Heart right ventricle (tissue), 16 donors: Measurements from ENCODE around the gene RAB6B. TPM values are rescaled to one million over a fixed set of nuclear protein-coding genes. Genes with fewer than 3 reads are reported as not detected.

ENCODE experiments used
- ATAC-seq, 8 donors: fragments of 200-7000 bp; cut with Tn5 transposase; one replicate each; pipeline ENCODE4 v1.9.1; 2020; ENCODE audit warnings: mild to moderate bottlenecking in 8 of 8, moderate library complexity in 8 of 8, moderate number of reproducible peaks in 1 of 8
- DNase-seq, 2 donors: peaks; one replicate each; pipeline ENCODE4 v3.0.0-alpha.2; 2020
- H3K27ac ChIP-seq, 10 donors: fragments of 200-600 bp; sonication (generic) in 2 of 10; one replicate each; pipeline versions ENCODE4 v1.5.0 to v1.8.0; 2020 to 2022; ENCODE audit warnings: mild to moderate bottlenecking in 3 of 10
- H3K27me3 ChIP-seq, 7 donors: fragments of 200-600 bp; one replicate each; pipeline ENCODE4 v1.8.0; 2021 to 2022; ENCODE audit warnings: mild to moderate bottlenecking in 2 of 7
- H3K36me3 ChIP-seq, 9 donors: fragments of 200-600 bp; sonication (generic) in 1 of 9; one replicate each; pipeline versions ENCODE4 v1.5.0 to v1.8.0; 2020 to 2022; ENCODE audit warnings: mild to moderate bottlenecking in 2 of 9
- H3K4me1 ChIP-seq, 9 donors: fragments of 200-600 bp; sonication (generic) in 1 of 9; one replicate each; pipeline versions ENCODE4 v1.5.0 to v1.8.0; 2020 to 2022; ENCODE audit warnings: mild to moderate bottlenecking in 4 of 9
- H3K4me3 ChIP-seq, 10 donors: fragments of 200-600 bp; sonication (generic) in 2 of 10; one replicate each; pipeline versions ENCODE4 v1.5.0 to v1.8.0; 2020 to 2022; ENCODE audit warnings: mild to moderate bottlenecking in 7 of 10, moderate library complexity in 2 of 10
- H3K9me3 ChIP-seq, 11 donors: fragments of 200-600 bp in 10 of 11; sonication (generic) in 2 of 11; one replicate each; pipeline versions ENCODE4 v1.5.0 to v1.8.0; 2013 to 2022; ENCODE audit warnings: mild to moderate bottlenecking in 2 of 11, control low read depth in 1 of 11, moderate library complexity in 1 of 11
- WGBS, 2 donors: extraction: QIAGEN DNeasy Blood & Tissue Kit; methylation state at CpG; one replicate each; pipeline ENCODE4 v1.1.7; 2013; ENCODE audit warnings: inconsistent platforms in 1 of 2; 5-methylcytosine and 5-hydroxymethylcytosine counted together
- intact Hi-C, 10 donors: fragments of 100-400 bp; cut with DNase I; formaldehyde crosslinking; loops; one replicate each; pipeline versions ENCODE4 v1.11.1 to v1.14.2; 2022
- polyA plus RNA-seq, 2 donors: library from polyadenylated mRNA; stranded (reverse); fragments of 200-250 nt; gene quantifications; one replicate each; pipeline ENCODE4 v1.2.3, GENCODE V29; 2013
- total RNA-seq, 10 donors: library from RNA; stranded (reverse); fragmentation: NEBNext Ultra II Directional in 3 of 10; extraction: Animal tissue kit (Norgen Biotek cat#: 25700) in 3 of 10; gene quantifications; one replicate each; pipeline versions ENCODE4 v1.2.1 to v1.2.4, GENCODE V29; 2021 to 2023
- TF ChIP-seq, protein P1 (sequence below), 9 donors: fragments of 200-600 bp; sonication (generic) in 2 of 9; IDR thresholded peaks; one replicate each; pipeline versions ENCODE4 v1.5.0 to v1.8.0; 2021 to 2022; ENCODE audit warnings: antibody characterized with exemption in 9 of 9, mild to moderate bottlenecking in 5 of 9, moderate library complexity in 1 of 9
- donor health status: Arrhythmogenic right ventricular cardiomyopathy.
- donor health status: ischemic (EF 13 %, LVEDD 7.1; RV severe dilation, severe dysfunction).
- donor health status: healthy with polysubstance abuse.
- donor health status: DM: no; HTN: yes; CAD: no.
- donor health status: DM: no; HTN: no; CAD: no.
- donor health status: ischemic (EF 25% LVEDD 6.9; RV normal size, moderate dysfunction).
- donor health status: ischemic (EF 25% LVEDD 5.7; RV mildly dilated, moderate dysfunction).
- donor health status: healthy.
- donor health status: DM: yes; HTN: yes; CAD: no.
- donor health status: Ischemic cardiomyopathy.
- donor health status: ischemic (EF 35%, LVEDD 5.7; RV mildly dilated, moderate dysfunction).
- donor health status: nonischemic (EF 11% LVEDD 7.7; RV severe dilation, severe dysfunction).
- donor health status: DM: yes; HTN: yes; CAD: no.
- donor health status: PGD.
- donor health status: ischemic (EF 29% LVEDD 5.4; RV normal size, mild dysfunction).
- donor health status: nonischemic (EF 23%, LVEDD 6.1; RV moderate dilation, normal function).

The RAB6B gene
- total and polyA plus RNA-seq, 12 donors: 7.0 to 73.8 (median 44.2) TPM

DNA sequence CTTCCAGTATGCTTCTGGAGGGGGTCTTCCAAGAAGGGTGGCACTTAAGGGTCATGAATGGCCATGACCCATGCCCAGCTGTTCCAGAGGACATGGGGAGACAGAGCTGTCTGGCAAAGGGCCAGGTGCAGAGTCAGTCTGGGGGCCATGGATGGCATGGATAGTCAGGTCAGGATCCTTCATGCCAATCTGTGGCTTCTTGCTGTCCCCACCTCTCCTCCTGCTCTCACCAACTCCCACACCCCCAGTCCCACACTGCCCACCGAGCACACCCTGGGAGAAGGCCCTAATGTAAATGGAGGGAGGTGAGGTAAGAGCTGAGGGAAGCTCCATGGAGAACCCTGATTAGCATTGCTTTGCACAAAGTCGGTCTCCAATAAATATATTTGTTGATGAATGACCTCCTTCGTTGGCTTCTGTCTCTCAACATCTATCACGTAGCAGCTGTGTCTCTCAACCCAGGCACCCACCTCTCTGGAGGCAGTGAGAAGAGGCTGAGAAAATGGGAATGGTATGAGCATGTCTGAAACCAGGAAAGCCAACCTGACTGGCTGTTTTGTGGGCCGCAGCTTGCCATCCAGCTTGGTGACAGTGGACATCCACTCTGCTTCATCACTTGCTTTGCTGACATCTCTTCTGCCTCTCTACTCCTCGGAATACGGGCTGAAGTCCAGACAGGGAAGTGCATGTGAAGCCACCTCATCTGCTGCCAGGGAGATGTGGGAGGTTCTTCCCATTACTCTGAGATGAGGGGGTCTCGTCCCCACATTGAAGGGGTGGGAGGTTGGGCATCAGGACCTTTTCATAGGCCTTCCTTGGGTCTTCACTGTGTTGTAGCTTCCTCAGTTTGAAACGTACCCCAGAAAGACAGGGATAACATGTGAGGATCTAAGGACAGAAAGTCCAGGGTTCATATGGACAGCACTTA, 37.7 kb upstream of the RAB6B start:
- TF ChIP-seq, protein P1, sequence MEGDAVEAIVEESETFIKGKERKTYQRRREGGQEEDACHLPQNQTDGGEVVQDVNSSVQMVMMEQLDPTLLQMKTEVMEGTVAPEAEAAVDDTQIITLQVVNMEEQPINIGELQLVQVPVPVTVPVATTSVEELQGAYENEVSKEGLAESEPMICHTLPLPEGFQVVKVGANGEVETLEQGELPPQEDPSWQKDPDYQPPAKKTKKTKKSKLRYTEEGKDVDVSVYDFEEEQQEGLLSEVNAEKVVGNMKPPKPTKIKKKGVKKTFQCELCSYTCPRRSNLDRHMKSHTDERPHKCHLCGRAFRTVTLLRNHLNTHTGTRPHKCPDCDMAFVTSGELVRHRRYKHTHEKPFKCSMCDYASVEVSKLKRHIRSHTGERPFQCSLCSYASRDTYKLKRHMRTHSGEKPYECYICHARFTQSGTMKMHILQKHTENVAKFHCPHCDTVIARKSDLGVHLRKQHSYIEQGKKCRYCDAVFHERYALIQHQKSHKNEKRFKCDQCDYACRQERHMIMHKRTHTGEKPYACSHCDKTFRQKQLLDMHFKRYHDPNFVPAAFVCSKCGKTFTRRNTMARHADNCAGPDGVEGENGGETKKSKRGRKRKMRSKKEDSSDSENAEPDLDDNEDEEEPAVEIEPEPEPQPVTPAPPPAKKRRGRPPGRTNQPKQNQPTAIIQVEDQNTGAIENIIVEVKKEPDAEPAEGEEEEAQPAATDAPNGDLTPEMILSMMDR (IDR thresholded peaks at IDR 0.05): no peak
- intact Hi-C loops: loop anchor here in 8 of 10 donors (5.0 to 10.0 kb wide), 6 partner anchors 101 to 551 kb away; partner anchors contain the start of genes ANAPC13 (in 1 of the 8) and CEP63 (in 1 of the 8)
- Histone ChIP-seq H3K27me3 (peaks cover 0 to 10% (median 0%) of the 10 kb centered on the region in 7 donors), H3K4me1 (peaks cover 0 to 10% (median 7%) of the 10 kb centered on the region in 9 donors), H3K4me3 (no peak overlapping the region), H3K9me3 (no peaks in the 10 kb centered on the region), H3K27ac (no peak overlapping the region), H3K36me3 (no peaks in the 10 kb centered on the region)
- WGBS, 2 donors: 93 to 95% methylated on average over 9 of the region's 9 CpGs
- DNase-seq (peak in 1 of 2 donors; percentile 1), ATAC-seq (no peak)

DNA sequence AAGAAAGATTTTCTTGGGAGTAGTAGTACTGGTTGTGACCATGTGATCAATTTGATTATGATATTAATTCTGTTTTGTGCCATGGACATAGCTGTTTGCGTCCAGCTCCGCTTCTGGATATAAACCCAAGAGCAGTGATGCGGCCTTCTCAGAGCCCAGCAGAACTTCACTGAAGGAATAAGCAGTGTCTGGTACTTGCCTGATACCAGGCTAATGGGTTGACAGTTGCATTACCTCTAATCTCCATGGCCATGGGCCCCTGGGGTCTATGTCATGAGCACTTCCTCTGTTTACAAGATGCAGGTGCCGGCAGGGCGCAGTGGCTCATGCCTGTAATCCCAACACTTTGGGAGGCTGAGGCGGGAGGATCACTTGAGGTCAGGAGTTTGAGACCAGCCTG, 36.3 kb upstream of the RAB6B start:
- H3K4me1 ChIP-seq: peaks cover 3 to 10% (median 7%) of the 10 kb centered on the region in 9 donors
- H3K4me3 ChIP-seq: no peak overlapping the region
- DNase-seq: no peak
- no peaks in the 10 kb centered on the region for H3K36me3 ChIP-seq
- 92 to 96% methylated on average over 6 of the region's 6 CpGs for WGBS, 2 donors
- no peaks in the 10 kb centered on the region for H3K9me3 ChIP-seq
- ATAC-seq: no peak
- H3K27ac ChIP-seq: no peak overlapping the region
- intact Hi-C loops: loop anchor here in 8 of 10 donors (5.0 to 10.0 kb wide), 6 partner anchors 103 to 553 kb away; partner anchors contain the start of genes ANAPC13 (in 1 of the 8) and CEP63 (in 1 of the 8)
- TF ChIP-seq, protein P1 (IDR thresholded peaks at IDR 0.05): no peak
- peaks cover 0 to 10% (median 0%) of the 10 kb centered on the region in 7 donors for H3K27me3 ChIP-seq

DNA sequence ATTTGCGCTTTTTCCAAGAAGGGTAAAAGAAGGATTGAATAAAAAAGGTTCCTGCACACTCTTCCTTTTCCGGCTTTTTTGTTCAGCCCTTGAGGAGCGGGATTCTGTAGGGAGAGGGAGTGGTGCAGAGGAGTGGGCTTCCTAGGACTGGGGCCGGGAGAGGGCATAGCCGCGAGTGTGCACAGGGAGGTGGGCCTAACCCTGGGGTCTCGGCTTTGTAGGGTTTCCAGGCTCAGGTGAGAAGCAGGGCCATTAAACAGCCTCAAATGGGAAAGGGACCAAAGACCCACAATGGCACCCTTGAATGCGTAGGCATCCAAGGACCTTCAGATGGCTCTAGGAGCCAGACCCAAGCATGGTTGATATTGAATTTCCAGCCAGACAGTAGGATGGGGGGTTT, 35.4 kb upstream of the RAB6B start:
- no peak overlapping the region for H3K27ac ChIP-seq
- intact Hi-C loops: loop anchor here in 9 of 10 donors (2.0 to 10.0 kb wide), 8 partner anchors 104 to 554 kb away; partner anchors contain the start of genes ANAPC13 (in 1 of the 9) and CEP63 (in 1 of the 9)
- WGBS, 2 donors: 90 to 96% methylated on average over 8 of the region's 8 CpGs
- ATAC-seq (no peak), DNase-seq (no peak)
- H3K9me3 ChIP-seq: no peaks in the 10 kb centered on the region
- peaks cover 3 to 12% (median 9%) of the 10 kb centered on the region in 9 donors for H3K4me1 ChIP-seq
- no peaks in the 10 kb centered on the region for H3K36me3 ChIP-seq
- H3K27me3 ChIP-seq: peaks cover 0 to 10% (median 0%) of the 10 kb centered on the region in 7 donors
- TF ChIP-seq, protein P1 (IDR thresholded peaks at IDR 0.05): no peak
- no peak overlapping the region for H3K4me3 ChIP-seq

DNA sequence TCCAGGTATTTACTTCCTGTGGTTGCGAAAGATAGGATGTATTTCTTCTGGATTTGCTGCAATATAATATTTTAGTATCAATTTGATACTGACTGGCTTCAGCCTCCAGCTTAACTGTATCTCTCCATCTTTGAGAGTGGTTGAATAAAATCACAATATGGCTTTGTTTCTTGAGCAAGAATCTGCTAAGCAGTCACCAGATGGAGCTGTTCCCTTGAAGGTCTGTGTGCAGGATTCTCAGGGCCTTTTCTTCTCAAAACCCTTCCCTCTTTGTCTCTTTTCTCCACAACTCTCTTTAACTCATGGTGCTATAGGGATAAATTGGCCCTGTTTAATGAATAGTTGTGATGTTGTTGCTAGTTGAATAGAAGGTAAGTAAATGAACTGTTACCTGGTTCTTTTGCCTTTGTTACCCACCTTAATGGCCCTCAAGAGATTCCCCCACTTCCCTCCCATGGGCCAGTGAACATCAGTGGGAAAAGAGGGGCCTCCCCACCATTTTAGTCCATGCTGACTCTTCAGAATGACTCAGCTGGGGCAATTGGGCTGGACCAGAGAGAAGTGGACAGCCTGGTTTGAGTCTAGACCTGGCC, 34.8 kb upstream of the RAB6B start:
- Histone ChIP-seq H3K27me3 (peaks cover 0 to 10% (median 0%) of the 10 kb centered on the region in 7 donors), H3K36me3 (no peaks in the 10 kb centered on the region), H3K4me1 (peaks cover 3 to 12% (median 9%) of the 10 kb centered on the region in 9 donors), H3K9me3 (no peaks in the 10 kb centered on the region), H3K27ac (no peak overlapping the region), H3K4me3 (no peak overlapping the region)
- ATAC-seq (peak in 1 of 8 donors; percentile 34), DNase-seq (no peak)
- intact Hi-C loops: loop anchor here in 9 of 10 donors (2.0 to 10.0 kb wide), 8 partner anchors 104 to 554 kb away; partner anchors contain the start of genes ANAPC13 (in 1 of the 9) and CEP63 (in 1 of the 9)
- 78 to 85% methylated on average over 1 of the region's 1 CpG for WGBS, 2 donors
- TF ChIP-seq, protein P1 (IDR thresholded peaks at IDR 0.05): peak; percentile 33 to 72 (median 62)
